EH (cell line): Measurements from ENCODE around the gene JUP.

Source experiments
- DNase-seq: peaks from one replicate; pipeline ENCODE4 v3.0.0-alpha.2; 2015; ENCODE audit warnings: low read depth

JUP gene

GRCh38 chr17:41810659-41811548 is 24.4 kb upstream of the JUP start:
- DNase-seq, result peak; percentile 14

DNA sequence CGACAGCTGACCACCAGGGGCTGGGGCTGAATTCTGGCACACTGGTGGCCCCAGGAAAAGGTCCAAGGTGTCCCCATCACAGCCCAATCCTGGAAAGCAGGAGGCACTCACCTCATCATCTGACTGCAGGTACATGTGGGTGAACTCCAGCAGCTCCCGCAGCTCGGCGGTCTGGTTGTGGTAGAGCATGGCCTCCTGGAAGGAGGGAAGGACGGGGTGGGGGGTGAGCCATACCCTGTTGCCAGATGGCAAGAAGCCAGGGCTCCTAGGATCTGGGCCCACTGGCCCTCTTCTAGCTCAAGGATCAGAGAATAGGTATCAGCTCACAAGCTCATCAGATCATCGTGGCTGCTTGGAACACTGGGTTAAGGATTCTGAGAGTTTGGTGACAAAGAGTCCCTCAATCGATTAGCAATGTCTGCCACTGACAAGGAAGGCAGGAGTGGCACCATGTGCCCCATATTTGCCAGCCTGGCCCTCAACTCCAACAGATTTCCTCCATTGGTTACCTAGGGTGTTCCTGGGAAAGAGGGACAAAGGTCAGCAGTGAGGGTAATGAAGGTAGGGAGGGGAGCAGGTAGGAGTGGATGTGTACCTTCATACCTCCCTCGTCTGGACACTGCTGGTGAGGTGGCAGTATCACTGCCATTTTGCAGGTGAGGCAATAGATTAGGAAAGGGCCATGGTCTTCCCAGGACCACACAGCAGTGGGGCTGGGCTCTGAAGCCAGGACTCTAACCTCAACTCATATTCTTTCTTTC is 20.4 kb upstream of the JUP start:
- no peak for DNase-seq

- no peak for DNase-seq
These were observed 16.8 kb upstream of the JUP start for GRCh38 chr17:41803049-41804020.

DNA sequence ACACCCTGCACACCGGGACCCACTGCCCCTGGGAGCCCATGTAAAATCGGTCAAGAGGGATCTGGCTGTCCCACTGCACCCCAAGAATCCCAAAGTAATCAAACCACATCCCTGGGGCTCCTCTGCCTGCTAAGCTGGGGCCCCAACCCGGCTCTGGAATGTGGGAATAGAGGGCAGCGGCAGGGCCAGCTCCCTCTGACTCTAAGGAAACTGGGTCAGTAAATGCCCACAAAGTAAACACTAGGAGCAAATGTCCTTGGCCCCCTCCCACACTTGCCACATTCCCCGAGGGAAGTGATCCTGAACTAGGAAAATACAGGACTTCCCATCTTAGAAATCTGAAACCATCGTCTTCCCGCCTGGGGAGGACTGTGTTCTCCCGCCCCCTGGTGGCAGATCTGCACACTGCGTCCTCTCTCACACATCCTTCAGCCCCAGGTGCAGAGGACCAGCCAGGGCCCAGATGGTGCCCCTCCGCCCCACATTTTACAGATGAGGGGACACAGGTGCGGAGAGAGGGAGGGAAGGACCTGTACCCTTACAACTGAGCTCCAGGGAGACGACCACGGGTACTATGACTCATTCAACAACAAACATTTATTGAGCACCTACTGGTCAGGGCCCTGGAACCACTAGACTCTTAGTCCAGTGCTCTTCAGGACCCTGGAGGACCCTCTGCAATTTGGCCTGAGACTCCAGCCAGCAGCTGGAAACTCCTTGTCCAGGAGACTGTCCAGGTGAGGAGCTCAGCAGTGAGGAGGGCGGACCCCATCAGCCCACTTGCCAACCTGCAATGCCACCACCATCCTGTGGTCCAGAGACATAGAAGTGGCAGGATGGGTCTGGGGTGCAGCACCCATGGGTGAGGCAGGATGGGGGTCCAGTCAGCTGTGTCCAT is 15.1 kb upstream of the JUP start:
- DNase-seq, result peak; percentile 78

DNA sequence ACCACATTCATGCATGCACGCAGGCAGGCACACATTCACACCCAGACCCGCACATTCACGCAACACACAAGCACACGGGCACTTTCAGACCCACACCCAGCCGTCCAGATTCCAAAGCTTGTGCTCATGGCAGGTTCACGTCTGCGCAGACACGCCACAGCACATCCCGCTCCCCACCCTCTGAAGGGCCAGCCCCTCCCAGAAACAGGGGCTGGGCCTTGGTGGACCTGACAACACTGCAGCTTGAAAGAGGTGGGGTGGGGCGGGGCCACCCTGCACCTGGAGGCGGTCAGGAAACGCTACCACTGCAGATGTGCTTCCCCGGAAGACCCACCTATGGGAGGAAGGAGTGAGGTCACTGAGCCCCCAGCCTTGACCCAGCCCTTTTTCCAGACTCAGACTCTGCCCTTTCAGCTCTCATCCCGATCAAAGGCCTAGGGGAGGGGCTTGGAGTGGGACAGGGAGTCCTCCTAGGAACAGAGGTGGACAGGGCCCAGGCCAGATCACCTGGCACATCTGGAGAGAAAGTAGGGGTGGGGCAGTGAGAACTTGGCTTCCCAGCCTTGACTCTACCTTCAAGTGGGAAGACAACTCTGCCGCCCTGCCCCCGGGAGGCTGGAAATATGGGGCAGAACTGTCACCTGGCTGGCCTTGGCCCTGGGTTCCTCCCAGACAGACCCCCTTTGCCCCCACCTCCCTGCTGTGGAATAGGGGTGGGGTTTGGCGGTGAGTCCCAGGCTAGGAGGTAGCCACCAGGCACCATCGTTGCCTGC is 14.3 kb upstream of the JUP start:
- DNase-seq, result peak; percentile 72

- no peak for DNase-seq
These were observed 12.9 kb upstream of the JUP start for GRCh38 chr17:41799366-41799765.

DNA sequence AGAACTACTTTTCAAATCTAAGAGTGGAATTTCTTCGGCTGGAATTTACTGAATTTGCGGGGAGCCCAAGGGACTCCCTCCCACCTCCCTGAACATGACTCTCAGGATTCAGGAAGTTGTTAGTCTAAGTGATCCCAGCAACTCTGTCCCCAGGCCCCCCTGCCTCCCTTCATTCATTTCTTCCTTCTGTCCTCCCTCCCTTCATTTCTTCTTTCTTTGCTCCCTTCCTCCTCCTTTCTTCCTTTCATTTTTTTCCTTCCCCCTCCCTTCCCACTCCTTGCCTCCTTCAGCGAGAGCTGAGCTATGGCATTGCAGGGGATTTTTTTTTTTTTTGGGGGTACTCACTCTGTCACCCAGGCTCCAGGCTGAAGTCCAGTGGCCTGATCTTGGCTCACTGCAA is 10.9 kb upstream of the JUP start:
- DNase-seq, result no peak

DNA sequence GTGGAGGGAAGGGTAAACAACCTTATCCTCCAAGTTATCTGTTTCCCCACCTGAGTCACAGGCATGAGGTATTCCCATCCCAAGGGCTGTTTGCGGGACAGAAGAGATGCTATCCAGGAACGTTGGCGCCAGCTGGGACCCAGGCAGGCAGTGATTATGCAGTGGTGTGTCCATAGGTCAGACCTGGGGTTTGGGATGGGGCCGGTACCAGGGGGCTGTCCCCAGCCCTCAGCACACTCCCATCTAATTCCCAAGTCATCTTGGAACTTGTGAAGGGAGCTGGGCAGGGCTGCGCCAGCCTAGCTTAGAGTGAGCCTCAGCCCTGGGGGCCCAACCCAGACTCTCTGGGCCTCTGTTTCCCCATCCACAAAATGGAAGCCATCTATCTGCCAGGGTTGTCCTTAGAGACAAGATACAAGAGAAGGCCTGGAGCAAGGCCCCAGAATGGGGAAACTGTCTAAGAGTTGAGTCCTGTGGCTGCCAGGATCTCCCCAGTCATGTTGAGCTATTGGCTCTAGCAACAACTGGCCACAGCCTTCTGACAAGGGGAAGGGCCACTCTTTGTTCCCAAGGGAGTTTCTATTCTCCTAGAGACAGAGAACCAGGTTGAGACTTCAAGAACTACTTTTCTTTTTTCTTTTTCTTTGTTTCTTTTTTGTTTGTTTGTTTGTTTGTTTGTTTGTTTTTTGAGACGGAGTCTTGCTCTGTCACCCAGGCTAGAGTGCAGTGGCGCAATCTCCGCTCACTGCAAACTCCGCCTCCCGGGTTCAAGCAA is 9.8 kb upstream of the JUP start:
- no peak for DNase-seq

GRCh38 chr17:41794540-41794975 is 8.0 kb upstream of the JUP start:
- DNase-seq, result no peak

DNA sequence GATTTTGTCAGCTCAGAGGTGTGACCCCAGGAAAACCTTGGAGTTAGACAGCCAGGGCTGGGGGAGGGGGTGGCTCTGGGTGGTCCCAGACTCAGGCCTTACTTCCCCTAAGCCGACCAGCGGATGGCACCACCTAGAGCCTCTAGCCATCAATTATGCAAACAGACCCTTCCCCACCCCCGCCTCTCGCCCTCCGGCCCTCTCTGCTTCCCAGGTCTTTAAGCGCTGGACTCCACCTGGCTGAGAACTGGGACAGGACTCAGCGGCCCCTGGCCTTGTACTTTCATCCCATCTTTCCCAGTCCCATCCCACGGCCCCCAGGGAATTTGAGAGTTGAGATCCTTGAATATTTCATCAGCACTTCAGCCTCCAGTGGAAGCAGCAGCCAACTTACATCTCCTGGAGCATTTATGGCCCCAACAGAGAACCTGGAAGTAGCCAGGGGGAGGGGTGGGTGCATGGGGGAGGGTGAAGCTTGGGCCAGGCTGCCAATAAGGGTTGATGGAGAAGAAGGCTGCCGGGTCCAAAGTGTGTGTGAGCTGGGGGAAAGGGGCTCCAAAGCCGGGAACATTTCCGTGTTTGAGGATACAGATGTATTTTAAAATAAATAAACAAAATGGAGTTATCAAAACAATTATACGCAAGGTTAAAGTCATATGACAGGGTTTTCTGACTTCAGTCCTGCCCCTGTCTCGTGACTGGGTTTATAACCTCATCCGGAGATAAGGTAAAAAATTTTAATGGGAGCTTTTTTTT is 7.5 kb upstream of the JUP start:
- DNase-seq, result peak; percentile 44

DNA sequence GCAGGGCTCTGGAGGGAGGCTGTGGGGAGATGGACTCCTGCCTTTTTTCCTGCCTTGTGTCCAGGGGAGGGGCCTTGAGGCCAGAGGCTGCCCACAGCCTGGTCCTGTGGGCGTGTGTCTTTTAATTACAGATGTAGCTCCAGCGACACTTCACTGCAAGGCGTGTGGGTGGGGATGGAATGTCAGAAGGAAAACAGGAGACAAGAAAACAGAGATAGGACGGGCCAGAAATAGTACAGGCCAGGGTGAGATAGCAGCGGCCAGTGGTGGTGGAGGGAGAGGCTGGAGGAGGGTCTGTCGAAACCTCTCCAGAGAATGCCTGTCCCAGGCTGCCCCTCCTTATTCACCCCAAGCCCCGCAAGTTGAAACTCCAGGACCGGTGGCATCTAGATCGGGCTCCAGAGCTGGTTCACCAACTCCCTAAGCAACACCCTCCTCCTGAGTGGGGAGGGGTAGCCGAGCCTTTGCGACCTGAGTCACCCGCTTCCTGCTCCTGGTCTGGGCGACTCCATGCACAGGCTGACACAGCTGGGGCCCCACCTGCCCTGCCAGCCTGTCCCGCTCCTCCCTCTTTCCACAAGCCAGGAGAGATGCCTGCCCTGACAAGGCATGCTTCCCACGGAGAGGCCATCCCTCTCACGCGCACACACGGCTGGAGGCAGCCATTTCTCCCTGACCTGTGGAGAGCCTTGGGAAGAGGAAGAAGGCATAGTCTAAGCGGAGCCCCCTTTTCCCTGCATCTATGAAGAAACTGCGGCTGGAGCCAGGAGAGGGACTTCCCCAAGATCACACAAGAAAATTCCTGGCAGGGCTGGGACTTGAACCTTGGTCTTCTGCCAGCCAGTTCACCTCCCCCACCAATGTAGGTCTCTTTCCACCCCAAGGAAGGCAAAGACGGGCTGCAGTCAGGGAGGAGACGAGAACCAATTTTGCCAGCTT is 6.6 kb upstream of the JUP start:
- peak; percentile 70 for DNase-seq

DNA sequence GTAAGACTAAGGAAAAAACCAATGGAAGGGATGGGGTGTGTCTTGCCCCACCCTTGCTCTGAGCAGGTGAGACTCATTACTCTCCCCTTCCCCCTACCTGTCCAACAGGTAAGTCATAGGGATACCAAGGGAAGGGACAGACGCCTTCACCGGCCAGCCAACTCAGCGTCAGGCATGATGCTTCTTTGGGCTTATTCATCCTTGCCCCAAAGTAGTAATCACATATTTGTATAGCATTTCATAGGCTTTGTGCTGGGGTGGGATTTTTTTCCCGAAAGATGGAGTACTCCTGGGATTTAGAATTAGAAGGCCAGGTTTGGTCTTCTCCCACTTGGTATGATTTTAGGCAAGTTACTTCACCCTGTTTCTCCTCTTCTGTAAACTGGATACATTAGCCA is 509 bp upstream of the JUP start:
- DNase-seq, result no peak

DNA sequence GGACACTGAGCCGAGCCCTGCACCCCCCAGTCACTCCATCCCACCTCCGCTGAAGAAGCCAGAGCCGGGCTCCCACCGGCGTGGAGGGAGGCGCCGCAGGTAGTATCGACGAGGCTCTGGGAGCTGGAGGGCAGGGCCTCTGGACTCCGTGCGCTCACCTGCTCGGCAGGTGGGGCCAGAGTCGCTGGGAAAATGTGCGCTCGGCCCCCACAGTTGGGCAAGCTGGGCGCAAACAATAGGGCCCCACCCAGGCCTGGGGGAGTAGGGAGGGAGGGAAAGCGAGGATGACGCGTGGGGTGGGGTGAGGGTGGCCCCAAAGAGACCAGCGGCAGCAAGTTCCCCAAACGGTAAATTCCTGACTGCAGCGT is 668 bp downstream of the JUP start:
- DNase-seq, result peak; percentile 18

GRCh38 chr17:41785091-41785858 is 1.2 kb downstream of the JUP start:
- no peak for DNase-seq

DNA sequence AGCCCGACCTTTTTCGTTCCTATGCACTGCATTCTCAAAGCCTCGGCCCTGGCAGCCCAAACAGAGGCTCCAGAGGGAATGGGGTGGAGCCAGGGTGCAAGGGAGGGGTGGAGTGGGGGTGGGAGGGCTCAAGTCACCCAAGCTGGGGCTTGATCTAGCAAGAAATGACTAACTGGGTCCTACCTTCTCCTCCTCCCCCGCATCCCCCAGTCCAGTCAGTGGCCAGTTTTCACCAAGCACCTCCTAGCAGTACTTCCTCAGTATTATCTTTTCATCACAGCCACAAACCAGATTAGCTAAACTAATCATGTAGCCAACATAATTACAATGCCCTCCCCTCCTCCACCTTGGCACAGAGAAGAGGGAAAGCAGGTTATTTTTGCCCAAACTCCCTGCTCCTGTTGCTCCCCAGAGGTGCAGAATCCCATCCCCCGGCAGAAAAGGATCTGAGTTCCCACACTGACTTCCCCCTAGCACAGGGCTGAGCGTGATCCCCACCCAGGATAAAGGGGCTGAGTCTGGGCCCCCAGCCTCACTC is 2.2 kb downstream of the JUP start:
- DNase-seq, result peak; percentile 65

DNA sequence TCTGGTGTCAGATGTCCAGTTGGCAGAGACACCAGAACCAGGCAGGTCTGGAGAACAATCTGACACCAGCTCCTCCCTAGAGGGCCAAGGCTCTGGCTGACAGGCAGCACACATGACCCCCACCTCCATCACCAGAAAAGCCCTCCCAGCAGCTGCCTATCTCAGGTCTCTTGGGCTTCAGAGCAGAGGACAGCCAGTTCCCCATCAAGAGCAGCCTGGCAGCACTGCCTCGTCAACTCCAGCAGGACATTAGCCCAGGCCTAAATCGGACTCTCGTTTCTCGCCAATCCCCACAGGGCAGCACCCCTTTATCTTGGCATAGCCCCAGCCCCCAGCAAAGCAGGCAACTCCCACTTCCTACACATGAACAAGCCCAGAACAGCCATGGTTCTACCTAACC is 4.4 kb downstream of the JUP start:
- no peak for DNase-seq
